Psoas muscle (tissue), 8 donors: ENCODE results near the gene NINL. TPM values are rescaled to one million over a fixed set of nuclear protein-coding genes. Genes with fewer than 3 reads are reported as not detected.

ENCODE experiments used
- ATAC-seq, 4 donors: fragments of 200-7000 bp; cut with Tn5 transposase; one replicate each; pipeline ENCODE4 v1.9.1; 2020; ENCODE audit warnings: moderate library complexity in 3 of 4, mild to moderate bottlenecking in 2 of 4
- DNase-seq, 2 donors: peaks; one replicate each; pipeline ENCODE4 v3.0.0-alpha.2; 2020
- H3K27ac ChIP-seq: fragments of 200-600 bp; one replicate; pipeline ENCODE4 v1.8.0; 2022
- H3K27me3 ChIP-seq, 3 donors: fragments of 200-600 bp in 1 of 3; one replicate each; pipeline versions ENCODE4 v1.6.1 to v1.8.0; 2013 to 2022; ENCODE audit warnings: low read length in 2 of 3, mild to moderate bottlenecking in 2 of 3, moderate library complexity in 1 of 3; ENCODE audit not compliant: insufficient read depth in 3 of 3
- H3K36me3 ChIP-seq, 2 donors: fragments of 200-600 bp in 1 of 2; one replicate each; pipeline versions ENCODE4 v1.6.1 to v1.8.0; 2013 to 2022; ENCODE audit warnings: low read depth in 1 of 2, mild to moderate bottlenecking in 1 of 2, moderate library complexity in 1 of 2; ENCODE audit not compliant: insufficient read depth in 1 of 2
- H3K4me1 ChIP-seq: fragments of 200-600 bp; one replicate; pipeline ENCODE4 v1.8.0; 2022
- H3K4me3 ChIP-seq: fragments of 200-600 bp; one replicate; pipeline ENCODE4 v1.8.0; 2022; ENCODE audit warnings: mild to moderate bottlenecking
- H3K9me3 ChIP-seq: fragments of 200-600 bp; one replicate; pipeline ENCODE4 v1.8.0; 2022
- WGBS, 3 donors: extraction: QIAGEN DNeasy Blood & Tissue Kit; methylation state at CpG; one replicate each; pipeline versions ENCODE4 v1.1.6 to v1.1.7; 2013; 5-methylcytosine and 5-hydroxymethylcytosine counted together
- intact Hi-C, 2 donors: fragments of 100-400 bp; cut with DNase I; formaldehyde crosslinking; loops; one replicate each; pipeline versions ENCODE4 v1.11.0 to v1.14.2; 2022
- polyA plus RNA-seq, 3 donors: library from polyadenylated mRNA; stranded (reverse); fragments of 200-250 nt; gene quantifications; one replicate each; pipeline ENCODE4 v1.2.3, GENCODE V29; 2013
- total RNA-seq, 4 donors: library from RNA; stranded (reverse); fragmentation: NEBNext Ultra II Directional in 2 of 4; extraction: Animal tissue kit (Norgen Biotek cat#: 25700) in 2 of 4; gene quantifications; one replicate each; pipeline versions ENCODE4 v1.2.1 to v1.2.4, GENCODE V29; 2021 to 2023
- TF ChIP-seq, protein P1 (sequence below): fragments of 200-600 bp; IDR thresholded peaks from one replicate; pipeline ENCODE4 v1.8.0; 2022; ENCODE audit warnings: antibody characterized with exemption
- donor health status: healthy with polysubstance abuse.
- donor health status: DM: no; HTN: no; CAD: no; lungs with moderate emphysema.
- donor health status: Bipolar disorder and iron deficiency.
- donor health status: healthy.
- donor health status: DM: yes; HTN: yes; CAD: no.
- donor health status: DM: no; HTN: no; CAD: no.
- donor health status: DM: no; HTN: no; CAD: no.
- donor health status: DM: yes; HTN: yes; CAD: no.

NINL gene
- total and polyA plus RNA-seq, 7 donors: 0.22 to 1.3 (median 0.42) TPM

DNA sequence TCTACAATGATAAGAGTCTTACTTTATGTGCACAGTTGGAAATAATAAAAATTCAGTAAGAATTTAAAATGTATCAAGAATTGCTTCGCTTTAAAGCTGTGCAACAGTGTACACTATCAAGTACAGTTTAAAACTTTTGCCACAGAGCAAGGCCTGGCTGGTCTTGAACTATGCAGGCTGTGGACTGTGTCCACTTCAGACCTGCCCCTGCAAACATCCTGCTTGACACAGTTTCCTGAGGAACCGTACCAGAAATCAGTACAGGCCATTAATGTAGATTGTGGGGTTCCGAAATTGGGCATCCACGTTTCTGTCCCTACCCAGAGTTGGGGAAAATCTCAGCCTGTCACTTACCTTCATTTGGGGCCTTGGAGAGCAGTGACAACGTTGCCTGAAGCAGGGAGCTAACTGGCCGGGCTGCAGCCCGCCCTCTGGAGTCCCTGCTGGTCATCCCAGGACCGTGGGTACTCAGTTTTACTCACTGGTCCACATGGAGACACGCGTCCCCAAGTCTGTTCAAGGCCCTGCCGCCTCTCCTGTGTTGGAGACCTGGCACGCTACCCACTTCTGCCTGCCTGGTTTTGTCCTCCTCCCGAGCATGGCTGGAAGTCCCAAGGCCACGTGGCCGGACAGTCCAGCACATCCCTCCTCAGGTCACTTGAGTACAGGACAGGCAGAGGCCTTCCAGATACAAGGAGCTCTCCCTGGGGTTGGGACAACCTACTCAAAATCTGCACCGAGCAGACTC, 8.4 kb downstream of the NINL start:
- intact Hi-C loops: no loop called here
- Histone ChIP-seq H3K27me3 (peaks cover 0 to 12% (median 0%) of the 10 kb centered on the region in 3 donors), H3K4me1 (no peaks in the 10 kb centered on the region), H3K36me3 (no peaks in the 10 kb centered on the region), H3K4me3 (no peak overlapping the region), H3K9me3 (no peaks in the 10 kb centered on the region), H3K27ac (no peak overlapping the region)
- TF ChIP-seq, protein P1, sequence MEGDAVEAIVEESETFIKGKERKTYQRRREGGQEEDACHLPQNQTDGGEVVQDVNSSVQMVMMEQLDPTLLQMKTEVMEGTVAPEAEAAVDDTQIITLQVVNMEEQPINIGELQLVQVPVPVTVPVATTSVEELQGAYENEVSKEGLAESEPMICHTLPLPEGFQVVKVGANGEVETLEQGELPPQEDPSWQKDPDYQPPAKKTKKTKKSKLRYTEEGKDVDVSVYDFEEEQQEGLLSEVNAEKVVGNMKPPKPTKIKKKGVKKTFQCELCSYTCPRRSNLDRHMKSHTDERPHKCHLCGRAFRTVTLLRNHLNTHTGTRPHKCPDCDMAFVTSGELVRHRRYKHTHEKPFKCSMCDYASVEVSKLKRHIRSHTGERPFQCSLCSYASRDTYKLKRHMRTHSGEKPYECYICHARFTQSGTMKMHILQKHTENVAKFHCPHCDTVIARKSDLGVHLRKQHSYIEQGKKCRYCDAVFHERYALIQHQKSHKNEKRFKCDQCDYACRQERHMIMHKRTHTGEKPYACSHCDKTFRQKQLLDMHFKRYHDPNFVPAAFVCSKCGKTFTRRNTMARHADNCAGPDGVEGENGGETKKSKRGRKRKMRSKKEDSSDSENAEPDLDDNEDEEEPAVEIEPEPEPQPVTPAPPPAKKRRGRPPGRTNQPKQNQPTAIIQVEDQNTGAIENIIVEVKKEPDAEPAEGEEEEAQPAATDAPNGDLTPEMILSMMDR: no peak
- no peak for DNase-seq
- WGBS, 3 donors: 81 to 88% (median 83%) methylated on average over 16 of the region's 16 CpGs
- no peak for ATAC-seq

- DNase-seq (no peak), ATAC-seq (no peak)
- Histone ChIP-seq H3K36me3 (no peaks in the 10 kb centered on the region), H3K27ac (no peak overlapping the region), H3K4me1 (no peaks in the 10 kb centered on the region), H3K4me3 (no peak overlapping the region), H3K9me3 (no peaks in the 10 kb centered on the region), H3K27me3 (peaks cover 0 to 6% (median 0%) of the 10 kb centered on the region in 3 donors)
- intact Hi-C loops: no loop called here
- WGBS, 3 donors: 62 to 64% (median 64%) methylated on average over 3 of the region's 3 CpGs
- TF ChIP-seq, protein P1: no peak
These were observed 10.9 kb downstream of the NINL start for GRCh38 chr20:25574411-25574810.

DNA sequence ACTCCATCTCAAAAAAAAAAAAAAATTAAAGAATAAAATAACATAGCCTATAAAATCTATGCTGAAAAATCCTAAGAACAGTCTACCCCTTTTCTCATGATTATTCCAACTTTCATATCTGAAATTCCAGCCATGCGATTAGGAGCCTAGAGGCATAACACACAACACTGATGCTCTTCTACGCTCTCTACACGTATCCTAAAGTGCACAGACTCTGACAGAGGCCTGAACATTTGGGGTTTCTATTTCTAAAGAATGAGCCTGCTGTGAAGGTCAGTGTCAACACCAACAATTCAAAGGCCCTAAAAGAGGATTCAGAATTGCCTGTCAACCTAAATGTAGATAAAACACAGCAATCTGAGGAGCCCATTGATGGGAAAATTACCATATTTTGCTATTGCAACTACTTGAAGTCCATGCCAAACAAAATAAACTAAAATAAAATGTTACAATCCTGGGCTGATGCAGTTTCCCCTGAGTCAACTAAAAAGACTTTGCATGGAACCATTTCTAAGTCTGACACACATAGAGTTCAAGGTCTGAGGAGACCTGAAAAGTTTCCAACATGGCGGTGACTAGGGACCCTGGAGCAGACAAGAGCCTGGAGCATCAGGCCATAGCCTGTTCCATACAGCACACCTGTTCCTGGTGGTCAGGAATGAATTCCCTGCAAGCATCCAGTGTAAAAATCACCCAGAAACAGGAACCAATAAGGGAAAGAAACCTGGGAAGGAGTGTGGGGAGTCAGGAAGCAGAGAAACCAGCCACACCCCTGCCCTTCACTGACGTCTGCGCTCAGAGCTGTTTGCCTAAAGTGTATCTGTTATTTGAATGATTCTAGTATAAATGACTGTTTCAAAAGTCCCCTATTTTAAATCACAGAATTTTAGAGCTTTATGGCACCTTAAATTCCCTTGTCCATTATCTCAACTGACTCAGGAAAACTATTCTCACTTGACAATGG, 11.8 kb downstream of the NINL start:
- H3K4me3 ChIP-seq: no peak overlapping the region
- no peaks in the 10 kb centered on the region for H3K36me3 ChIP-seq
- ATAC-seq (no peak), DNase-seq (no peak)
- 87 to 91% (median 88%) methylated on average over 6 of the region's 6 CpGs for WGBS, 3 donors
- intact Hi-C loops: no loop called here
- no peaks in the 10 kb centered on the region for H3K4me1 ChIP-seq
- no peaks in the 10 kb centered on the region for H3K9me3 ChIP-seq
- peaks cover 0 to 4% (median 0%) of the 10 kb centered on the region in 3 donors for H3K27me3 ChIP-seq
- no peak overlapping the region for H3K27ac ChIP-seq
- TF ChIP-seq, protein P1: no peak

GRCh38 chr20:25571817-25572216, 13.5 kb downstream of the NINL start:
- H3K36me3 ChIP-seq: no peaks in the 10 kb centered on the region
- no peak for ATAC-seq
- H3K27ac ChIP-seq: no peak overlapping the region
- H3K27me3 ChIP-seq: no peaks in the 10 kb centered on the region
- TF ChIP-seq, protein P1: no peak
- H3K9me3 ChIP-seq: no peaks in the 10 kb centered on the region
- 73 to 86% (median 76%) methylated on average over 2 of the region's 2 CpGs for WGBS, 3 donors
- intact Hi-C loops: no loop called here
- H3K4me3 ChIP-seq: no peak overlapping the region
- no peak for DNase-seq
- no peaks in the 10 kb centered on the region for H3K4me1 ChIP-seq
